T-helper 22 cell (primary cell): ENCODE measurements around the gene SH2B3.
A peak's percentile ranks its signal among the peaks of the same experiment; 100 is the strongest.

Experiments used
- DNase-seq: peaks from one replicate; pipeline ENCODE4 v3.0.0-alpha.2; 2020; ENCODE audit warnings: low read depth

The SH2B3 gene

GRCh38 chr12:111444925-111445725, 39.4 kb downstream of the SH2B3 start:
- DNase-seq, result peak; percentile 75

- DNase-seq, result no peak
Observed at GRCh38 chr12:111445726-111446581, 40.2 kb downstream of the SH2B3 start.

GRCh38 chr12:111446631-111447570, 41.2 kb downstream of the SH2B3 start:
- no peak for DNase-seq

GRCh38 chr12:111447571-111448265, 42.0 kb downstream of the SH2B3 start:
- DNase-seq, result no peak

- no peak for DNase-seq
Observed at GRCh38 chr12:111448266-111448830, 42.6 kb downstream of the SH2B3 start.

GRCh38 chr12:111448846-111449790, 43.4 kb downstream of the SH2B3 start:
- DNase-seq, result no peak

- no peak for DNase-seq
Observed at GRCh38 chr12:111450676-111451075, 45.0 kb downstream of the SH2B3 start.

- no peak for DNase-seq
Observed at GRCh38 chr12:111451232-111451631, 45.5 kb downstream of the SH2B3 start.

GRCh38 chr12:111451649-111452129, 46.0 kb downstream of the SH2B3 start:
- no peak for DNase-seq

- no peak for DNase-seq
Observed at GRCh38 chr12:111453071-111453989, 47.6 kb downstream of the SH2B3 start.

- DNase-seq, result no peak
Observed at GRCh38 chr12:111454311-111454710, 48.6 kb downstream of the SH2B3 start.

GRCh38 chr12:111454716-111455447, 49.2 kb downstream of the SH2B3 start:
- no peak for DNase-seq

- no peak for DNase-seq
Observed at GRCh38 chr12:111455448-111456320, 50.0 kb downstream of the SH2B3 start.

GRCh38 chr12:111457071-111457470, 51.3 kb downstream of the SH2B3 start:
- DNase-seq, result no peak

GRCh38 chr12:111457577-111457976, 51.9 kb downstream of the SH2B3 start:
- no peak for DNase-seq

GRCh38 chr12:111458546-111459172, 52.9 kb downstream of the SH2B3 start:
- no peak for DNase-seq
